ENCODE measurements around the gene NOP14.

NOP14 gene

DNA sequence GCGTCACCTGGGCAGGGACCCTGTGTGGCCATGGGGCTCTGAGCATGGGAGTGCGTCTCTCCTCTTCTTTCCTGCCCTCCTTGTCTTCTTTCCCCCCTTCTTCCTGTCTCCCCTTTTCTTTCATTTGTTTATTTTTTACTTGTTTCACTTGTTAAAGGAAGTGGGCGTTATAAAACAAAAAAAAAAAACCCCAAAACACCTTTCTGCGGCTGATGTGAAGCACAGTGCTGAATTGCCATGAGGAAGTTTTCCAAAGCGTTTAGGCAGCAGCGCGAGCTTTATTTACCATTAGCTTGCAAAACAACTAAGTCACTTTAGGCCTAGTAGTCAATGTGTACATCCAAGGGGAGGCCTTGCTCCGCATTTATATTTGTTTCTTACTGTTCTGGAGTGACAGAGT is 57.0 kb downstream of the NOP14 start:
- Histone ChIP-seq H3K79me1 (ENCODE audit: low read length) (peaks cover 5% of the 10 kb centered on the region), H4K5ac (ENCODE audit: low read length) (no peak overlapping the region), H3K23ac (ENCODE audit: low read length) (no peak overlapping the region), H3K4me1 (ENCODE audit: control insufficient read depth, low read depth, low read length) (no peaks in the 10 kb centered on the region), H2BK120ac (ENCODE audit: low read depth, low read length) (no peak overlapping the region), H3K9ac (ENCODE audit: low read length) (no peak overlapping the region), H3K27me3 (ENCODE audit: insufficient read depth, low read length, poor library complexity) (no peaks in the 10 kb centered on the region), H4K8ac (ENCODE audit: low read depth, low read length) (no peak overlapping the region), H2BK15ac (replicated peaks; ENCODE audit: low read depth) (no peak overlapping the region), H3K79me2 (ENCODE audit: control insufficient read depth, insufficient read depth, low read length) (no peaks in the 10 kb centered on the region), H3K36me3 (ENCODE audit: control insufficient read depth, insufficient read depth, low read length) (peaks cover 15% of the 10 kb centered on the region), H3K27ac (ENCODE audit: low read depth, low read length) (no peak overlapping the region), H3K4ac (ENCODE audit: low read depth, low read length) (no peak overlapping the region), H3K56ac (ENCODE audit: low read length) (no peak overlapping the region), H3K4me3 (ENCODE audit: low read length) (no peak overlapping the region), H3K4me2 (ENCODE audit: low read length) (no peak overlapping the region), H2BK5ac (ENCODE audit: low read length) (no peak overlapping the region), H3K18ac (ENCODE audit: low read length) (no peak overlapping the region), H2AK5ac (ENCODE audit: low read length) (no peak overlapping the region)
- DNase-seq: no peak
- no CpG with 5 or more reads among the region's 8 CpGs for WGBS (ENCODE audit: extremely low coverage, insufficient coverage, low lambda C conversion rate)

- Histone ChIP-seq H3K79me1 (ENCODE audit: low read length) (peaks cover 2% of the 10 kb centered on the region), H3K4me3 (ENCODE audit: low read length) (no peak overlapping the region), H3K23ac (ENCODE audit: low read length) (no peak overlapping the region), H3K36me3 (ENCODE audit: control insufficient read depth, insufficient read depth, low read length) (peaks cover 19% of the 10 kb centered on the region), H3K4ac (ENCODE audit: low read depth, low read length) (no peak overlapping the region), H3K4me2 (ENCODE audit: low read length) (no peak overlapping the region), H3K18ac (ENCODE audit: low read length) (no peak overlapping the region), H3K4me1 (ENCODE audit: control insufficient read depth, low read depth, low read length) (no peaks in the 10 kb centered on the region), H3K79me2 (ENCODE audit: control insufficient read depth, insufficient read depth, low read length) (no peaks in the 10 kb centered on the region), H3K27me3 (ENCODE audit: insufficient read depth, low read length, poor library complexity) (no peaks in the 10 kb centered on the region), H3K27ac (ENCODE audit: low read depth, low read length) (no peak overlapping the region), H2BK15ac (replicated peaks; ENCODE audit: low read depth) (no peak overlapping the region), H2BK120ac (ENCODE audit: low read depth, low read length) (no peak overlapping the region), H3K56ac (ENCODE audit: low read length) (no peak overlapping the region), H2AK5ac (ENCODE audit: low read length) (no peak overlapping the region), H2BK5ac (ENCODE audit: low read length) (no peak overlapping the region), H3K9ac (ENCODE audit: low read length) (no peak overlapping the region), H4K8ac (ENCODE audit: low read depth, low read length) (no peak overlapping the region), H4K5ac (ENCODE audit: low read length) (no peak overlapping the region)
- no CpG with 5 or more reads among the region's 13 CpGs for WGBS (ENCODE audit: extremely low coverage, insufficient coverage, low lambda C conversion rate)
- DNase-seq: no peak
Measured at GRCh38 chr4:2905544-2905943, 57.7 kb downstream of the NOP14 start.

DNA sequence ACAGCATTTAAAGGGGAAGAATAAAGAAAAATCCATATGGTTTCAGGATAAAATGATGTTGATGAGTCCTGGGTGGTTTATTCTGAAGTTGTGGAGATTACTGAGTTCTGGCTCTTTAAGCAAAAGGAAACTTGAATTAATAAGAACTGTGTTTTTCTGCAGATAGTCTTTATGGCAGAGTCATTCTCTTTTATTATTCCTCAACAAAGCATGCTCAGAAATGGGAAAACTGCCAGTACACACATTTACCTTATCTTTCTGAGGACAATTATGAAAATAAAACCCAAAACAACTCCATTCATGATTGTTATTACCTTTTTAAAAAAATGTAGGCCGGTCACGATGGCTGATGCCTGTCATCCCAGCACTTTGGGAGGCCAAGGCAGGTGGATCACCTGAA is 61.1 kb downstream of the NOP14 start:
- Histone ChIP-seq H3K56ac (ENCODE audit: low read length) (no peak overlapping the region), H4K5ac (ENCODE audit: low read length) (no peak overlapping the region), H3K36me3 (ENCODE audit: control insufficient read depth, insufficient read depth, low read length) (peaks cover 33% of the 10 kb centered on the region), H2BK120ac (ENCODE audit: low read depth, low read length) (no peak overlapping the region), H3K79me2 (ENCODE audit: control insufficient read depth, insufficient read depth, low read length) (no peaks in the 10 kb centered on the region), H3K4me2 (ENCODE audit: low read length) (no peak overlapping the region), H2AK5ac (ENCODE audit: low read length) (no peak overlapping the region), H4K8ac (ENCODE audit: low read depth, low read length) (no peak overlapping the region), H3K27ac (ENCODE audit: low read depth, low read length) (no peak overlapping the region), H3K4me1 (ENCODE audit: control insufficient read depth, low read depth, low read length) (no peaks in the 10 kb centered on the region), H3K4me3 (ENCODE audit: low read length) (no peak overlapping the region), H3K9ac (ENCODE audit: low read length) (no peak overlapping the region), H3K4ac (ENCODE audit: low read depth, low read length) (no peak overlapping the region), H3K18ac (ENCODE audit: low read length) (no peak overlapping the region), H2BK15ac (replicated peaks; ENCODE audit: low read depth) (no peak overlapping the region), H2BK5ac (ENCODE audit: low read length) (no peak overlapping the region), H3K79me1 (ENCODE audit: low read length) (peaks cover 1% of the 10 kb centered on the region), H3K23ac (ENCODE audit: low read length) (no peak overlapping the region), H3K27me3 (ENCODE audit: insufficient read depth, low read length, poor library complexity) (no peaks in the 10 kb centered on the region)
- no peak for DNase-seq
- no CpG with 5 or more reads among the region's 2 CpGs for whole genome bisulfite sequencing (ENCODE audit: extremely low coverage, insufficient coverage, low lambda C conversion rate)

DNA sequence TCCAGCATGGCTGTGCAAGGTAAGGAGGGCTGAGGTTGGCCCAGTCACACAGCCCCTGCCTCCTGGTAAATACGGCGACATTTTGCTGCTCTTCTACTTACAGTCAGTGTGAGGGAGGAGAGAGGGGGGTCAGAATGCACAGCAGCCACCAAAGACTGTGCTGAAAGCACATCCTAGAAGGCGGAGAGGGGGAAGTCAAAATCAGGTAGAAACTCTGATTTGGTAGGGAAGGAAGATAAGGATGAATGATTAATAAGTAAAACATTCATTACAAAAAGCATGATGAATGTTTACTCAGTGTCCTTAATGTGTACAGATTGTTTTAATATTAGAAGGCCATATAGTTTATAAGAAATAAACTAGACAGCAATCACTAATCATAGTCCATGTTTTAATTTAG is 62.0 kb downstream of the NOP14 start:
- Histone ChIP-seq H2BK120ac (ENCODE audit: low read depth, low read length) (no peak overlapping the region), H3K4me2 (ENCODE audit: low read length) (no peak overlapping the region), H3K4ac (ENCODE audit: low read depth, low read length) (no peak overlapping the region), H3K79me1 (ENCODE audit: low read length) (no peaks in the 10 kb centered on the region), H3K18ac (ENCODE audit: low read length) (no peak overlapping the region), H3K79me2 (ENCODE audit: control insufficient read depth, insufficient read depth, low read length) (no peaks in the 10 kb centered on the region), H3K56ac (ENCODE audit: low read length) (no peak overlapping the region), H3K4me1 (ENCODE audit: control insufficient read depth, low read depth, low read length) (no peaks in the 10 kb centered on the region), H3K36me3 (ENCODE audit: control insufficient read depth, insufficient read depth, low read length) (peaks cover 33% of the 10 kb centered on the region), H2BK15ac (replicated peaks; ENCODE audit: low read depth) (no peak overlapping the region), H3K4me3 (ENCODE audit: low read length) (no peak overlapping the region), H4K5ac (ENCODE audit: low read length) (no peak overlapping the region), H3K27me3 (ENCODE audit: insufficient read depth, low read length, poor library complexity) (no peaks in the 10 kb centered on the region), H3K9ac (ENCODE audit: low read length) (no peak overlapping the region), H4K8ac (ENCODE audit: low read depth, low read length) (no peak overlapping the region), H2BK5ac (ENCODE audit: low read length) (no peak overlapping the region), H3K27ac (ENCODE audit: low read depth, low read length) (no peak overlapping the region), H3K23ac (ENCODE audit: low read length) (no peak overlapping the region), H2AK5ac (ENCODE audit: low read length) (no peak overlapping the region)
- no peak for DNase-seq
- WGBS (ENCODE audit: extremely low coverage, insufficient coverage, low lambda C conversion rate): no CpG with 5 or more reads among the region's 3 CpGs

DNA sequence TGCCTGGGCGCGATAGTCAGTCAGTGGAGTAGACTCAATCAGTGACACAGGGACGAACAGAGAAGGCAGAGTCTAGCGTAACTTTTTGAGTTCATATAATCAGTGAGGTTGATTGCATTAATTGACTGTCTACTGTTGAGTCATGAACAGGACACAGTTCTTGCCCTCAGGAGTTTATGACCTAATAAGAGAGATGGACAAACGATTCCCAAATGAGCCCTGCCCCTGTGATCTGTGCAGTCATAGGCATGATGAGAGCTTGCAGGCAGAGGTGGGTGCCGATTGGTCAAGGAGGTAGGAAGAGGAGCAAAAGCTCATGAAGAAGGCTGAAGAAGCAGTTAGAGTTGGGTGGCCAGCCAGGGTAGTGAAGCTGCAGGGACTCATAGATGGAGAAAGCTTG is 62.5 kb downstream of the NOP14 start:
- Histone ChIP-seq H2BK15ac (replicated peaks; ENCODE audit: low read depth) (no peak overlapping the region), H2AK5ac (ENCODE audit: low read length) (no peak overlapping the region), H3K79me2 (ENCODE audit: control insufficient read depth, insufficient read depth, low read length) (no peaks in the 10 kb centered on the region), H3K4me2 (ENCODE audit: low read length) (no peak overlapping the region), H3K23ac (ENCODE audit: low read length) (no peak overlapping the region), H2BK120ac (ENCODE audit: low read depth, low read length) (no peak overlapping the region), H3K18ac (ENCODE audit: low read length) (no peak overlapping the region), H4K8ac (ENCODE audit: low read depth, low read length) (no peak overlapping the region), H3K27me3 (ENCODE audit: insufficient read depth, low read length, poor library complexity) (no peaks in the 10 kb centered on the region), H3K9ac (ENCODE audit: low read length) (no peak overlapping the region), H3K4me3 (ENCODE audit: low read length) (no peak overlapping the region), H3K27ac (ENCODE audit: low read depth, low read length) (no peak overlapping the region), H4K5ac (ENCODE audit: low read length) (no peak overlapping the region), H3K36me3 (ENCODE audit: control insufficient read depth, insufficient read depth, low read length) (peaks cover 33% of the 10 kb centered on the region), H3K4me1 (ENCODE audit: control insufficient read depth, low read depth, low read length) (no peaks in the 10 kb centered on the region), H2BK5ac (ENCODE audit: low read length) (no peak overlapping the region), H3K56ac (ENCODE audit: low read length) (no peak overlapping the region), H3K4ac (ENCODE audit: low read depth, low read length) (no peak overlapping the region), H3K79me1 (ENCODE audit: low read length) (no peaks in the 10 kb centered on the region)
- no CpG with 5 or more reads among the region's 6 CpGs for WGBS (ENCODE audit: extremely low coverage, insufficient coverage, low lambda C conversion rate)
- no peak for DNase-seq

- no peak overlapping the region for H3K23ac ChIP-seq (ENCODE audit: low read length)
- H2BK120ac ChIP-seq (ENCODE audit: low read depth, low read length): no peak overlapping the region
- no peak overlapping the region for H3K27ac ChIP-seq (ENCODE audit: low read depth, low read length)
- H3K9ac ChIP-seq (ENCODE audit: low read length): no peak overlapping the region
- DNase-seq: no peak
- no peak overlapping the region for H3K18ac ChIP-seq (ENCODE audit: low read length)
- H2BK5ac ChIP-seq (ENCODE audit: low read length): no peak overlapping the region
- peaks cover 3% of the 10 kb centered on the region for H3K79me1 ChIP-seq (ENCODE audit: low read length)
- no peak overlapping the region for H3K4ac ChIP-seq (ENCODE audit: low read depth, low read length)
- H4K8ac ChIP-seq (ENCODE audit: low read depth, low read length): no peak overlapping the region
- H3K27me3 ChIP-seq (ENCODE audit: insufficient read depth, low read length, poor library complexity): no peaks in the 10 kb centered on the region
- no peak overlapping the region for H2BK15ac ChIP-seq (replicated peaks; ENCODE audit: low read depth)
- H3K4me1 ChIP-seq (ENCODE audit: control insufficient read depth, low read depth, low read length): no peaks in the 10 kb centered on the region
- H3K79me2 ChIP-seq (ENCODE audit: control insufficient read depth, insufficient read depth, low read length): peaks cover 2% of the 10 kb centered on the region
- H2AK5ac ChIP-seq (ENCODE audit: low read length): no peak overlapping the region
- H3K36me3 ChIP-seq (ENCODE audit: control insufficient read depth, insufficient read depth, low read length): peaks cover 28% of the 10 kb centered on the region
- no peak overlapping the region for H4K5ac ChIP-seq (ENCODE audit: low read length)
- H3K4me3 ChIP-seq (ENCODE audit: low read length): no peak overlapping the region
- no peak overlapping the region for H3K56ac ChIP-seq (ENCODE audit: low read length)
- WGBS (ENCODE audit: extremely low coverage, insufficient coverage, low lambda C conversion rate): no CpG with 5 or more reads among the region's 3 CpGs
- no peak overlapping the region for H3K4me2 ChIP-seq (ENCODE audit: low read length)
Measured at GRCh38 chr4:2898001-2898400, 65.2 kb downstream of the NOP14 start.
